ENCODE data around the gene VAMP8.
A peak's percentile ranks its signal among the peaks of the same experiment; 100 is the strongest.

VAMP8 gene

DNA sequence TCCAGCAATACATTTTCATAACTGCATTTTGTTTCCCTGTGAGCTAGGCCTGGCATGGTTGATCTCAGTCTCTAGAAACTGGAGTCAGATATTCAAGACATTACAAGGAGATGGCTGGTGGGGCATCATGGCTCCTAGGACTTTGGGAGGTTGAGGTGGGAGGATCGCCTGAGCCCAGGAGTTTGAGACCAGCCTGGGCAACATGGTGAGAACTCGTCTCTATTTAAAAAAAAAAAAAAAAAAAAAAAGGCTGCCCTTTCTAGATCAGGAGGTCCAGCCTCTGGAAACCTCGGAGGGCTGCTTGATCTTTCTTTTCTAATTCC, 362 bp upstream of the VAMP8 start:
- Histone ChIP-seq H3K9me3 (ENCODE audit: control extremely low read depth in 1 of 5, control insufficient read depth in 4 of 5, insufficient read depth in 2 of 5, low read depth in 1 of 5, low read length in 4 of 5) (no peaks in the 10 kb centered on the region), H3K4me3 (ENCODE audit: control insufficient read depth in 1 of 7, extremely low read depth in 1 of 7, insufficient read depth in 4 of 7, low read depth in 2 of 7, low read length in 6 of 7) (peak overlapping the region in 6 of 7 experiments; percentile 38 to 92 (median 74)), H3K36me3 (ENCODE audit: control insufficient read depth in 4 of 4, insufficient read depth in 4 of 4, low read length in 3 of 4) (peaks cover 4 to 22% (median 11%) of the 10 kb centered on the region in 4 experiments), H3K27me3 (replicated peaks in 2 of 5; ENCODE audit: control insufficient read depth in 4 of 5, insufficient read depth in 5 of 5, low read length in 4 of 5) (no peaks in the 10 kb centered on the region), H3K4me1 (ENCODE audit: control extremely low read depth in 1 of 4, control insufficient read depth in 4 of 4, insufficient read depth in 4 of 4, low read length in 3 of 4) (peaks cover 12 to 47% (median 43%) of the 10 kb centered on the region in 4 experiments), H3K27ac (ENCODE audit: insufficient read depth in 1 of 2, low read depth in 1 of 2, low read length in 2 of 2, poor library complexity in 1 of 2, severe bottlenecking in 2 of 2) (peak overlapping the region; percentile 91 to 95)
- POLR2A ChIA-PET, result interaction anchor here (1.0 to 1.1 kb wide), 3 partner anchors 25 to 123 kb away, joined by 3 to 5 read pairs (median 3); partner anchors contain the start of genes MAT2A and TMEM150A
- CTCF ChIA-PET, result interaction anchor here (0.6 to 2.3 kb wide), 8 partner anchors 10 to 28 kb away, joined by 3 to 10 read pairs (median 4); partner anchors contain the start of genes RNF181 and TMEM150A
- no peak for DNase-seq
- 10% methylated on average over 2 of the region's 3 CpGs for WGBS (ENCODE audit: insufficient coverage)

DNA sequence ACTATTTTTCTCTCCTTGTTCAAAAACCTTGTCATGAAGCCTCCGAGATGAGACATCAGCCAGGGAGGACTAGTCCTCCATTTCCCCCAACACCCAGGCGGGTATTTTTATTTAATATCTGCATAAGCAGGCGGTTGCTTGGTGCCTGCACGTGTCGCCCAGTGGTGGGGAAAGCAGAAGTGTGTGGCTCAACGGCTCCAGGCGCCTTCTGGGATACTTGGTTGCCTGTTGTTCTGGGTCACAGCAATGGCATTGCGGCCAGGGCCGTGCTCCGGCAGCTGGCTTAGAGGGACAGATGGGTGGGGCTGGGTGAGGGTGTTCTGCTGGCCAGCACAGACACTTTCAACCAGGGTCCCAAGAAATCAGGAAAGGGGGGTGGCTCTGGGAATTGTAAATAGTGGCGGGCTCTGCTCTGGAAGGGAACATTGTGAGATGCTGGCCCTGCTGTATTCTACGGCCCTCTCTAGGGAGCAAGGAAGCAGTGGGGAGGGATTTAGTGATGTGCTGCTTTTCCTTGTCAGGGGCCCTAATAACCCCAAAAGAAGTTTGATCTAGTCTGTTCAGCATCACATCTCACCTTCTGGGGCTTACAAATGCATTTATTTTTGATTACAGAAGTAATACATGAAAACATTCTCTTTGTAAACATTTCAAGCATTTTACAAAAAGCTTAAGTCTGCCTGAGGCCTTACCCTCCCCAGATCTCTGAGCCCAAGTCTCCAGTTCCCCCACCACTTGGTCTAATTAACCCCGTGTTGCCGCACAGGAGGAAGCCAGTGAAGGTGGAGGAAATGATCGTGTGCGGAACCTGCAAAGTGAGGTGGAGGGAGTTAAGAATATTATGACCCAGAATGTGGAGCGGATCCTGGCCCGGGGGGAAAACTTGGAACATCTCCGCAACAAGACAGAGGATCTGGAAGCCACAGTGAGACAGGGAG, 1.1 kb downstream of the VAMP8 start:
- Histone ChIP-seq H3K27ac (ENCODE audit: insufficient read depth in 1 of 2, low read depth in 1 of 2, low read length in 2 of 2, poor library complexity in 1 of 2, severe bottlenecking in 2 of 2) (peak overlapping the region; percentile 91 to 95), H3K27me3 (replicated peaks in 2 of 5; ENCODE audit: control insufficient read depth in 4 of 5, insufficient read depth in 5 of 5, low read length in 4 of 5) (no peaks in the 10 kb centered on the region), H3K36me3 (ENCODE audit: control insufficient read depth in 4 of 4, insufficient read depth in 4 of 4, low read length in 3 of 4) (peaks cover 5 to 36% (median 20%) of the 10 kb centered on the region in 4 experiments), H3K9me3 (ENCODE audit: control extremely low read depth in 1 of 5, control insufficient read depth in 4 of 5, insufficient read depth in 2 of 5, low read depth in 1 of 5, low read length in 4 of 5) (no peaks in the 10 kb centered on the region), H3K4me1 (ENCODE audit: control extremely low read depth in 1 of 4, control insufficient read depth in 4 of 4, insufficient read depth in 4 of 4, low read length in 3 of 4) (peaks cover 12 to 54% (median 48%) of the 10 kb centered on the region in 4 experiments), H3K4me3 (ENCODE audit: control insufficient read depth in 1 of 7, extremely low read depth in 1 of 7, insufficient read depth in 4 of 7, low read depth in 2 of 7, low read length in 6 of 7) (peak overlapping the region; percentile 35 to 92 (median 72))
- under 1% methylated on average over 16 of the region's 19 CpGs for WGBS (ENCODE audit: insufficient coverage)
- peak in 2 of 3 donors; percentile 89 to 93 for DNase-seq
- ChIA-PET CTCF (interaction anchor here (0.7 to 2.3 kb wide), 11 partner anchors 9 to 186 kb away, joined by 3 to 18 read pairs (median 5); partner anchors contain the start of genes RNF181 and TMEM150A), POLR2A (interaction anchor here (0.7 to 1.3 kb wide), 5 partner anchors 9 to 40 kb away, joined by 3 to 9 read pairs (median 3); partner anchors contain the start of genes MAT2A, RNF181 and TMEM150A)

DNA sequence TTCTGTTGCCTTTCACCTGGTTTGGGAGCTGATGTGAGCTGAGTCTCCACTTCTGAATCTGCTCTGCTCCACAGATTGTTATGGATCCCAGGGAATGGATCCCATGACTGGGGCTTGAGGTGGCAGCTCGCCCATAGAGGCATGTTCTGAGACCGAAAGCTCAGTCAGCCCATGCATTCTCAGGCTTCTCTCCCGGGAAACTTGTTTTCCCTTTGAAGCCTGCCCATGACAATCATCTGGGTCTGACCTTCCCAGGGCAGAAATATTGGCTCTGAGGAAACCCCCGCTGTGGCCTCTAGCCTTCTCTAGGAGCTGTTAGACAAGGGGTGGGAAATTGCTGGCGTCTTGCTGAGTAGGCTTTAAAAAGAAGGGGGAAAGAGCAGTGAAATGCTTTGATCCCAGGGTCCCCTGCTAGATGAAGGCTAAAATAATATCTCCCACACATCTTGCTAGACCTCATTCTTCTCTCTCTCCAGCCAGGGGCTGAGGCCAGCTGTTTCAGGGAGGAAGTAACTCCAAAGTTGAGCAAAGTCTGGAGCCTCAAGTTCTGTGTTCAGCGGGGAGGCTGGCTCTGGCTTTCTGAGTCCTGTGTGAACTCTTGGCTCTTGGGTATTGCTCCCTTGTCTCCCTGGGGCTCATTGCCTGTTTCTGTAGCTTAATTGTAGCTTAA, 2.0 kb downstream of the VAMP8 start:
- CTCF ChIA-PET, result interaction anchor here (0.6 to 2.3 kb wide), 7 partner anchors 9 to 526 kb away, joined by 3 to 18 read pairs (median 4); no protein-coding TSS in a partner anchor
- Histone ChIP-seq H3K9me3 (ENCODE audit: control extremely low read depth in 1 of 5, control insufficient read depth in 4 of 5, insufficient read depth in 2 of 5, low read depth in 1 of 5, low read length in 4 of 5) (no peaks in the 10 kb centered on the region), H3K4me1 (ENCODE audit: control extremely low read depth in 1 of 4, control insufficient read depth in 4 of 4, insufficient read depth in 4 of 4, low read length in 3 of 4) (peaks cover 12 to 62% (median 52%) of the 10 kb centered on the region in 4 experiments), H3K27ac (ENCODE audit: insufficient read depth in 1 of 2, low read depth in 1 of 2, low read length in 2 of 2, poor library complexity in 1 of 2, severe bottlenecking in 2 of 2) (peak overlapping the region; percentile 91 to 95), H3K4me3 (ENCODE audit: control insufficient read depth in 1 of 7, extremely low read depth in 1 of 7, insufficient read depth in 4 of 7, low read depth in 2 of 7, low read length in 6 of 7) (peak overlapping the region in 6 of 7 experiments; percentile 67 to 92 (median 74)), H3K36me3 (ENCODE audit: control insufficient read depth in 4 of 4, insufficient read depth in 4 of 4, low read length in 3 of 4) (peaks cover 5 to 42% (median 20%) of the 10 kb centered on the region in 4 experiments), H3K27me3 (replicated peaks in 2 of 5; ENCODE audit: control insufficient read depth in 4 of 5, insufficient read depth in 5 of 5, low read length in 4 of 5) (no peaks in the 10 kb centered on the region)
- POLR2A ChIA-PET, result interaction anchor here (1.0 to 1.3 kb wide), 3 partner anchors 23 to 41 kb away, joined by 3 read pairs; partner anchors contain the start of genes MAT2A and TMEM150A
- WGBS (ENCODE audit: insufficient coverage), result 31% methylated on average over 4 of the region's 6 CpGs
- DNase-seq, result peak in 1 of 3 donors; percentile 52

GRCh38 chr2:85580206-85580605, 2.8 kb downstream of the VAMP8 start:
- CTCF ChIA-PET, result interaction anchor here (0.6 to 2.0 kb wide), 3 partner anchors 11 to 29 kb away, joined by 3 to 9 read pairs (median 3); no protein-coding TSS in a partner anchor

DNA sequence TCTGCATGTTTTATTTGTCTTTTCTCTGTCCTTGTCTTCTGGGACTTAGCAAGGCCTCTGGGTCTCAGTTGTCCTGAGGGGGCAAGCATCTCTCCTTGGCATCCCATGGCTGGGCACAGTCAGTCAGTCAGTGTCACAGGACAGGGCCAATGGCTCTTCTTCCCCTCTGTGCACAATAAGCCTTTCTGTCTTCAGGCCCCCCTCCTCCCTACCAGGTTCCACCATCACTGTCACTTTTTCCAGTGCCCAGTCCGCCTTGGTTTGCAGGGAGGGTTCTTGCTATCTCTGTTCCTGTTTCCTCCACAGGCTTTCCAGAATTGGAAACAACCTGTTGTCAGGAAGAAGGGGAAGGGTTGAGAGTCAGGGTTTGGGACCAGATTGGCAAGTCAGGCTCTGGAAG, 5.1 kb downstream of the VAMP8 start:
- H3K4me1 ChIP-seq (ENCODE audit: control extremely low read depth in 1 of 4, control insufficient read depth in 4 of 4, insufficient read depth in 4 of 4, low read length in 3 of 4), result peaks cover 24 to 77% (median 71%) of the 10 kb centered on the region in 4 experiments
- H3K9me3 ChIP-seq (ENCODE audit: control extremely low read depth in 1 of 5, control insufficient read depth in 4 of 5, insufficient read depth in 2 of 5, low read depth in 1 of 5, low read length in 4 of 5), result no peaks in the 10 kb centered on the region
- H3K27me3 ChIP-seq (replicated peaks in 2 of 5; ENCODE audit: control insufficient read depth in 4 of 5, insufficient read depth in 5 of 5, low read length in 4 of 5), result no peaks in the 10 kb centered on the region
- no peak overlapping the region for H3K4me3 ChIP-seq (ENCODE audit: control insufficient read depth in 1 of 7, extremely low read depth in 1 of 7, insufficient read depth in 4 of 7, low read depth in 2 of 7, low read length in 6 of 7)
- POLR2A ChIA-PET, result no interaction called here
- H3K36me3 ChIP-seq (ENCODE audit: control insufficient read depth in 4 of 4, insufficient read depth in 4 of 4, low read length in 3 of 4), result peaks cover 5 to 49% (median 20%) of the 10 kb centered on the region in 4 experiments
- CTCF ChIA-PET, result no interaction called here
- no CpG with 5 or more reads among the region's 1 CpG for WGBS (ENCODE audit: insufficient coverage)
- DNase-seq, result no peak
- H3K27ac ChIP-seq (ENCODE audit: insufficient read depth in 1 of 2, low read depth in 1 of 2, low read length in 2 of 2, poor library complexity in 1 of 2, severe bottlenecking in 2 of 2), result no peak overlapping the region

More at GRCh38 chr2:85580206-85580605, 2.8 kb downstream of the VAMP8 start:
- Histone ChIP-seq H3K27me3 (replicated peaks in 2 of 5; ENCODE audit: control insufficient read depth in 4 of 5, insufficient read depth in 5 of 5, low read length in 4 of 5) (no peaks in the 10 kb centered on the region), H3K27ac (ENCODE audit: insufficient read depth in 1 of 2, low read depth in 1 of 2, low read length in 2 of 2, poor library complexity in 1 of 2, severe bottlenecking in 2 of 2) (peak overlapping the region; percentile 91 to 95), H3K9me3 (ENCODE audit: control extremely low read depth in 1 of 5, control insufficient read depth in 4 of 5, insufficient read depth in 2 of 5, low read depth in 1 of 5, low read length in 4 of 5) (no peaks in the 10 kb centered on the region), H3K4me3 (ENCODE audit: control insufficient read depth in 1 of 7, extremely low read depth in 1 of 7, insufficient read depth in 4 of 7, low read depth in 2 of 7, low read length in 6 of 7) (peak overlapping the region in 4 of 7 experiments; percentile 72 to 92 (median 78)), H3K36me3 (ENCODE audit: control insufficient read depth in 4 of 4, insufficient read depth in 4 of 4, low read length in 3 of 4) (peaks cover 5 to 47% (median 20%) of the 10 kb centered on the region in 4 experiments), H3K4me1 (ENCODE audit: control extremely low read depth in 1 of 4, control insufficient read depth in 4 of 4, insufficient read depth in 4 of 4, low read length in 3 of 4) (peaks cover 17 to 70% (median 59%) of the 10 kb centered on the region in 4 experiments)
- POLR2A ChIA-PET, result no interaction called here
- WGBS (ENCODE audit: insufficient coverage), result 100% methylated on average over 2 of the region's 3 CpGs
- no peak for DNase-seq

- H3K4me1 ChIP-seq (ENCODE audit: control extremely low read depth in 1 of 4, control insufficient read depth in 4 of 4, insufficient read depth in 4 of 4, low read length in 3 of 4), result peaks cover 22 to 77% (median 71%) of the 10 kb centered on the region in 4 experiments
- whole genome bisulfite sequencing (ENCODE audit: insufficient coverage), result 31% methylated on average over 13 of the region's 16 CpGs
- peak overlapping the region in 4 of 7 experiments; percentile 52 to 81 (median 76) for H3K4me3 ChIP-seq (ENCODE audit: control insufficient read depth in 1 of 7, extremely low read depth in 1 of 7, insufficient read depth in 4 of 7, low read depth in 2 of 7, low read length in 6 of 7)
- ChIA-PET POLR2A (interaction anchor here (1.0 kb wide), 1 partner anchor 33 kb away, joined by 4 read pairs; no protein-coding TSS in a partner anchor), CTCF (interaction anchor here (0.7 to 0.8 kb wide), 2 partner anchors 14 to 17 kb away, joined by 3 read pairs; no protein-coding TSS in a partner anchor)
- H3K27me3 ChIP-seq (replicated peaks in 2 of 5; ENCODE audit: control insufficient read depth in 4 of 5, insufficient read depth in 5 of 5, low read length in 4 of 5), result no peaks in the 10 kb centered on the region
- peaks cover 5 to 49% (median 20%) of the 10 kb centered on the region in 4 experiments for H3K36me3 ChIP-seq (ENCODE audit: control insufficient read depth in 4 of 4, insufficient read depth in 4 of 4, low read length in 3 of 4)
- H3K9me3 ChIP-seq (ENCODE audit: control extremely low read depth in 1 of 5, control insufficient read depth in 4 of 5, insufficient read depth in 2 of 5, low read depth in 1 of 5, low read length in 4 of 5), result no peaks in the 10 kb centered on the region
- DNase-seq, result peak in 1 of 3 donors; percentile 30
- peak overlapping the region; percentile 10 to 79 for H3K27ac ChIP-seq (ENCODE audit: insufficient read depth in 1 of 2, low read depth in 1 of 2, low read length in 2 of 2, poor library complexity in 1 of 2, severe bottlenecking in 2 of 2)
Measured at GRCh38 chr2:85583667-85584353, 6.4 kb downstream of the VAMP8 start.
